Kidney epithelial cell (primary cell): ENCODE results near the gene ATP2A1. TPM values are rescaled to one million over a fixed set of nuclear protein-coding genes. Genes with fewer than 3 reads are reported as not detected.
"Not testable (repeated sequence)": the region's sequence is repeated elsewhere in the genome, so short reads cannot be mapped to it uniquely, and the experiment has no call there.

Source experiments
- DNase-seq: peaks from one replicate; pipeline ENCODE4 v3.0.0-alpha.2; 2010; ENCODE audit warnings: low read depth
- H3K27me3 ChIP-seq: 2 replicates; pipeline ENCODE4 v1.6.0; 2011; ENCODE audit warnings: low read length; ENCODE audit not compliant: control insufficient read depth, insufficient read depth
- H3K36me3 ChIP-seq: 2 replicates; pipeline ENCODE4 v1.5.1; 2011; ENCODE audit warnings: low read length; ENCODE audit not compliant: control insufficient read depth, insufficient read depth
- H3K4me3 ChIP-seq: 2 replicates; pipeline ENCODE4 v1.5.1; 2011; ENCODE audit warnings: low read depth, mild to moderate bottlenecking, control low read depth, low read length
- total RNA-seq: library from RNA; depleted of rRNA; stranded (reverse); fragments of >200 nt; gene quantifications from 2 replicates; pipeline ENCODE4 v1.2.3, GENCODE V29; 2015
- TF ChIP-seq, protein P1 (sequence below): IDR thresholded peaks from 2 replicates; pipeline ENCODE4 v1.5.1; 2011; ENCODE audit warnings: mild to moderate bottlenecking, moderate library complexity, low read length, control low read depth, inconsistent platforms; ENCODE audit not compliant: insufficient read depth, poor library complexity, severe bottlenecking

The ATP2A1 gene
- total RNA-seq, 1 donor from 2014 or later: 0.17 TPM

DNA sequence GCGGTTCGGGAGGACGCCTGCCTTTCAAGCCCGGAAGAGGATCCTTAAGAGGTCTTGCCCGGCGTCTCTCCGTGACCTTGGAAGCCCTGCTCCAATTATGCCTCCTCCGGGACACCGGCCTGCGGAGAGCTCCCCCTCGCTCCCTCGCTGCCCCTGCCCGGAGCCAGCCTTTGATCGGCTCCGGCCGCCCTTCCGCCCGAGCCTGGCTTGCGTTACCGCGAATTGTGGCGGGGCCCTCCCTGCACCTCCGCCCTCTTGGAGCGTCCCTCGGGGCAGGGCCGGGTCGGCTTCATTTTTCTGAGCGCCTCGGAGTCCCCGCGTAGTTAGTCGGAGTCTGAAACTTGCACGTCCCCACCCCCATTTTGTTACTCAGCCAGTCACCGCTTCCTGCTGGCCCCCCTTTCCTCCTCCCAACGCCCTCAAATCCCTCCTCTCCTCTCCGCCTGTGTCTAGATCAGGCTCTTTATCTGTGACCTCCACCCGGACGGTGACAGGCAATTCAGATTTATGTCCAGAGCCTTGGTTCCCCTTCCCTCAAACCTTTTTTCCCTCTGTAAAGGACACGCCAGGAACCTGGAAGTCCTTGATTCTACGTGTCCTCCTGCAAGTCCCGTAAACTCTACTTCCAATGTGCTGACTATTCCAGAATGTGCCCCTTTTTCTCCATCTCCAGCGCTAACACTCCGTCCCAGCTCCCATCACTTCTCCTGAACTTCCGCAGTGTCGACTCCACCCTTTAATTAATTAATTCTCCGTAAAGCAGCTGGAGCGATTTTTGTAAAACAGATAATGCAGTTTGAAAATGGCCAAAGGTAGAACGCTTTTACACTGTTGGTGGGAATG is 47.3 kb downstream of the ATP2A1 start:
- TF ChIP-seq, protein P1, sequence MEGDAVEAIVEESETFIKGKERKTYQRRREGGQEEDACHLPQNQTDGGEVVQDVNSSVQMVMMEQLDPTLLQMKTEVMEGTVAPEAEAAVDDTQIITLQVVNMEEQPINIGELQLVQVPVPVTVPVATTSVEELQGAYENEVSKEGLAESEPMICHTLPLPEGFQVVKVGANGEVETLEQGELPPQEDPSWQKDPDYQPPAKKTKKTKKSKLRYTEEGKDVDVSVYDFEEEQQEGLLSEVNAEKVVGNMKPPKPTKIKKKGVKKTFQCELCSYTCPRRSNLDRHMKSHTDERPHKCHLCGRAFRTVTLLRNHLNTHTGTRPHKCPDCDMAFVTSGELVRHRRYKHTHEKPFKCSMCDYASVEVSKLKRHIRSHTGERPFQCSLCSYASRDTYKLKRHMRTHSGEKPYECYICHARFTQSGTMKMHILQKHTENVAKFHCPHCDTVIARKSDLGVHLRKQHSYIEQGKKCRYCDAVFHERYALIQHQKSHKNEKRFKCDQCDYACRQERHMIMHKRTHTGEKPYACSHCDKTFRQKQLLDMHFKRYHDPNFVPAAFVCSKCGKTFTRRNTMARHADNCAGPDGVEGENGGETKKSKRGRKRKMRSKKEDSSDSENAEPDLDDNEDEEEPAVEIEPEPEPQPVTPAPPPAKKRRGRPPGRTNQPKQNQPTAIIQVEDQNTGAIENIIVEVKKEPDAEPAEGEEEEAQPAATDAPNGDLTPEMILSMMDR: no peak
- Histone ChIP-seq H3K27me3 (no peaks in the 10 kb centered on the region), H3K4me3 (peak overlapping the region; percentile 91), H3K36me3 (no peaks in the 10 kb centered on the region)
- peak; percentile 28 for DNase-seq

DNA sequence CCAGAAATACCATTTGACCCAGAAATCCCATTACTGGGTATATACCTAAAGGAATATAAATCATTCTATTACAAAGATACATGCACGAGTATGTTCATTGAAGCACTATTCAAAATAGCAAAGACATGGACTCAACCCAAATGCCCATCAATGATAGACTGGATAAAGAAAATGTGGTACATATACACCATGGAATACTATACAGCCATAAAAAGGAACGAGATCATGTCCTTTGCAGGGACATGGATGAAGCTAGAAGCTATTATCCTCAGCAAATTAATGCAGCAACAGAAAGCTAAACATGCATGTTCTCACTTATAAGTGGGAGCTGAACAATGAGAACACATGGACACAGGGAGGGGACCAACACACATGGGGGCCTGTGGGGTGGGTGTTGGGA is 48.0 kb downstream of the ATP2A1 start:
- H3K27me3 ChIP-seq, H3K4me3 ChIP-seq, DNase-seq, H3K36me3 ChIP-seq: not testable (repeated sequence)

DNA sequence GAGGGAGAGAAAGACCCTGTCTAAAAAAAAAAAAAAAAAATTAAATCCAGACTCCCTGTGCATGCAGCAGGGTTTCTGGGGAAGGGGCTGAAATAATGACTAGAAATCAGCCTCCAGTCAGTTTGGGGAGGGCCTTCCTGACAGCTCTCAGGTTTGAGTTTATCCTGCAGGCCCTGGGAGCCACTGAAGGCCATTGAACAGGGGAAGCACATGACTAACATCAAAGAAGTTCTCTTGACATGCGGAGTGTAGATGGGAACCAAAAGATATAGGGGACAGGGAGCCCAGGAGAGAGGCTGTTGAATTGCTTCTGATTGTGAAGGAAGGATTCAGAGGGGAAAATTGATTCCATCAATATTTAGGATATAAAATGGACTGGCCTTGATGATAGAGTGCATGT is 49.5 kb downstream of the ATP2A1 start:
- Histone ChIP-seq H3K4me3 (no peak overlapping the region), H3K27me3 (no peaks in the 10 kb centered on the region), H3K36me3 (no peaks in the 10 kb centered on the region)
- TF ChIP-seq, protein P1: no peak
- DNase-seq: no peak

DNA sequence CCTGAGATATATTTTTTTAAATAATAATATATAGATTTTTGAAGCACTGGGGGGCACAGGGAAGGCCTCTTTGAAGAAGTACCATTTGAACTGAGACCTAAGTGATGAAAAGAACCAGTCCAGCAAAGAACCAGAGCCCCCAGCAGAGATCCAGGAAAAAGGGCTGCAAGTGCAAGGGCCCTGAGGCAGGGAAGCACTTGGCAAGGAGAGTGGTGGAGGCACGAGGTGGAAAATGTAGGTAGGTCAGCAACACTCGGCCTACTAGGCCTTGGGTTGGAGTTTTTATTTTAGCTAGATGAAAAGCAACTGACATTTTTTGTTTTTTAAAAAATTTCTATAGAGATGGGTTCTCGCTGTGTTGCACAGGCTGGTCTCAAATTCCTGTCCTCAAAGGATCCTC is 51.9 kb downstream of the ATP2A1 start:
- TF ChIP-seq, protein P1: no peak
- DNase-seq: no peak
- H3K4me3 ChIP-seq: no peak overlapping the region
- H3K36me3 ChIP-seq: no peaks in the 10 kb centered on the region
- no peaks in the 10 kb centered on the region for H3K27me3 ChIP-seq

DNA sequence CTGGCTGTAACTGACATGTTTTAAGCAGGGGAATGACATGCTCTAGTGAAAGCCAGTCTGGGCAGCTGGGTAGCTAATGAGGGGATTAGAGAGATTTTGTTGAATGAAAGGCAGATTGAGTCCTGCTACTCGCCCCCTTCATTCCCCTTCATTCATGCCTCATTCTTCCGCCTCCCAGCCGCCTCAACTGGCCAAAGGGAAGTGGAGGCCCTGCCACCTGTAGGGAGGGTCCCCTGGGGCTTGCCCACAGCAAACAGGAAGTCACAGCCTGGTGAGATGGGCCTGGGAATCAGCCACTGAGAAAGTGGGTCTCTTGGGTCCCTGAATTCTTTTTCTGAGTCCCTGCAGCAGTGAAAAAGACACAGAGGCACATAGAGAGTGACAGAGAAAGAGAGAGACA is 52.4 kb downstream of the ATP2A1 start:
- H3K4me3 ChIP-seq: no peak overlapping the region
- H3K36me3 ChIP-seq: no peaks in the 10 kb centered on the region
- H3K27me3 ChIP-seq: no peaks in the 10 kb centered on the region
- DNase-seq: no peak
- TF ChIP-seq, protein P1: no peak

DNA sequence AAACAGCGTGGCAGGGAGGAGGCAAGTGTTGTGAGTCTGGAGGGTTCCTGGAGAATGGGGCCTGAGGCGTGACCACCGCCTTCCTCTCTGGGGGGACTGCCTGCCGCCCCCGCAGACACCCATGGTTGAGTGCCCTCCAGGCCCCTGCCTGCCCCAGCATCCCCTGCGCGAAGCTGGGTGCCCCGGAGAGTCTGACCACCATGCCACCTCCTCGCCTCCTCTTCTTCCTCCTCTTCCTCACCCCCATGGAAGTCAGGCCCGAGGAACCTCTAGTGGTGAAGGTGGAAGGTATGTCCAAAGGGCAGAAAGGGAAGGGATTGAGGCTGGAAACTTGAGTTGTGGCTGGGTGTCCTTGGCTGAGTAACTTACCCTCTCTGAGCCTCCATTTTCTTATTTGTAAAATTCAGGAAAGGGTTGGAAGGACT is 53.5 kb downstream of the ATP2A1 start, which contains the start of gene CD19:
CD19 (plus strand) TSS at position 171 of the 425 bp plus-strand sequence; CDS start at position 201, 30 bp downstream.
- Histone ChIP-seq H3K4me3 (no peak within 1 kb of the TSS), H3K36me3 (no peaks in the 10 kb centered on the region), H3K27me3 (no peaks in the 10 kb centered on the region)
- TF ChIP-seq, protein P1: no peak
- DNase-seq: no peak
